ENCODE measurements around the gene OSER1.

OSER1 gene

GRCh38 chr20:44172572-44172950 lies 38.0 kb downstream of the OSER1 start:
- no peak for DNase-seq

DNA sequence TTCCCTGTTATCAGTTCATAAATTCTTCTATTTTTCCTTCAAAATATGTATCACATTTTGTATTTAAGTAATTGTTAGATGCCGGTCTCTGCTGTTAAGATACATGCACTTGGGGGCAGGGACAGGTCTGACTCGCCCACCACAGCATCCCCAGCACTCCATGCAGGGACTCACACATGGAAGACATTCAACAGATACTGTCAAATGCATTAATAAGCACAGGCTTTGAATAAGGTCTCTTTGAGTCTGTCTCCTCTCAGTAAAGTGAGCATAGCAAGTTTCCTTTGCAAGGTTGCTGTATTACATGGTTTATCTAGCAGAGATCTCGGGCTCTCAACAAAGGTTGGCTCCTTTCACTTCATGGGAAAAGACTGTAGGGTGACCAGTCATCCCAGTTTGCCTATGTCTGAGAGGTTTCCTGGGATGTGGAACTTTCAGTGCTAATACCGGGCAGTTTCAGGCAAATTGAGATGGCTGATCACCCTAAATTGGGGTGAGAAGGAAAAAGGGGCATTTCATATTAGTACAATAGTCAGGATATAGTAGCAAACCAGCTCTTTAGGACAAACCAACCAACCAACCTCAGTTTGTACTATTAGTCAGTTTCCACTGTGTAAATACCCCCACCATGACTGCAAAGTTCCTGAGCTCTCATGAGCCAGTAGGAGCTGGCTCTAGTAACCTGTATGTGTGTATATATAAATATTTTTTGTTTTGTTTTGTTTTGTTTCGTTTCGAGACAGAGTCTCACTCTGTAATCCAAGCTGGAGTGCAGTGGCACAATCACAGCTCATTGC lies 38.6 kb downstream of the OSER1 start:
- no peak for DNase-seq

DNA sequence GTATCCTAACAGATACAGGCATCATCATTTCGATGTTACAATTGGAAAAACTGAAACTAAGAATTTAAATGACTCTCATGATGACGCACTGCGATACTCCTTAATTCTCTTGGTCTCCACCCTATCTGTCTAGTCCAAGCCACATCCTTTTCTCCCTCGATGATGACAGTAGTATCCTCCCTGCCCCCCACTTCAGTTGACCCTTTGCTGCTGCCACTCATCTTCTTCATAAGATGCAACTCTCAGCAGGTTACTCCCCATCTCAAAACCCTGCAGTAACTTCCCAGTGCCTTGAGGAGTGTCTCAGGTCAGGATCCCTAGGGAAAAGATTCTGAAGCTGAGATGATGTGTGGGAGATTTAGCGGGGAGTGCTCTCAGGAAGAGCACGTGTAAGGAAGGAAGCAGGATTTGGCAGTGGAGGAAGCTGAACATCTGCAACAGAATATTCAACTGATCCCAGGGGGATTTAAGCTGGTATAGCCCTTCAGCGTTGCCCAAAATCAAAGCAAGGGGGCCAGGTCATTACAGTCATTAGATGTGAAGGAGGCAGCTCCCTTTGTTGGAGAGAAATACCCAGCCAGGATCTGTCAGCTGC lies 39.7 kb downstream of the OSER1 start:
- DNase-seq: no peak

DNA sequence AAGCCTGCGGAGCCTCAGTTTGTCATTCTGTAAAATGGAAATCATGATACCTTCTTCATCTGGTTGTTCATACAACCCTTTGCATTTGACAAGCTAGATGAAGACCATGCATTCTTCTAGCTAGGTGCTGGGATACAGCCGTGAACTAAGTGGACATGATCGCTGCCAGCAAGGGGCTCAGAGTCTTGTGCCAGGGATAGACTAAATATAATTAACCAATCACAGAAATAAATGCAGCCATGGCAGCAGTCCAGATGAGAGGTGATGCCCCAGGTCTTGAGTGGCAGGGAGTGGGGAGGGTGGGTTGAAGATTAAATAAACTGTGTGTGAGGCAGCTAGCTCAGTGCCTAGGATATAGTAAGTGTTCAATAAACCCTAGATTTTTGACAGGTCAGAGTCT lies 42.8 kb downstream of the OSER1 start:
- no peak for DNase-seq

DNA sequence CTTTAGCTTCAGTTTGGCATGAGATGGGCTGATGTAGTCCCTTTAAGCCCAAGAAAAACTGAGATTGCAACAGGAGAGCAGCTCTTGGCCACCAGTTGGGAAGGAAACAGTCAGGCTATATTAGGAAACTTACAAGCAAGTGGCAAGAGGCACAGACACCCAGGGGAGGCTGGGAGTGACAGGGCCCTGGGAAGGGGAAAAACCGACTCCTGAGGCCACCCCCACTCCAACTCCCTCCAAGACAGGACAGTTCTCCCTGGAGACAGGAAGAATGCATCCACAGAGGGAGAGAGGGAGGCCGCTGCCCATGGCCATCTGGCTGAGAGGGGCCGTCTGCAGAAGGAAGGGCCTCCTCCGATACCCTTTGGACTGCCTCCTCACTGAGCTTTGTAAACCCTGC lies 44.1 kb downstream of the OSER1 start:
- no peak for DNase-seq

- no peak for DNase-seq
These were observed 44.6 kb downstream of the OSER1 start for GRCh38 chr20:44166008-44166407.

DNA sequence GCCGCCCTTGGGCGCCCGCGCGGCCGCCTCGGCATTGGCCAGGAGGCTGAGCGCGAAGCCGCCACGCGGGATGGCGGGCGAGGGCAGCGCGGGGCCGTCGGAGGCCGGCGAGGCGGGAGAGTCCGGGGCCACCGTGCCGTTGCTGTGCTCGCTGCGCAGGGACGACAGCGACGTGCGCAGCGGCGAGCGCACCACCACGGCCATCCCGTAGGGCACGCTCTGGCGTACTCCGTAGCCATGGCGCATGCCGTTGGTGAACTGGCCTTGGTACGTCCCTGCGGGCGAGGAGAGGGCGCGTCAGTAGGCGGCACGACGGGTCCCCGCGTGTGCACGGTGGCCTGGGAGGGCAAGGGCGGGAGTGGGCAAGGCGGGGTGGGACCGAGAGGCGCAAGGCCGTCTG lies 50.4 kb downstream of the OSER1 start:
- DNase-seq: no peak

- no peak for DNase-seq
These were observed 50.9 kb downstream of the OSER1 start for GRCh38 chr20:44159711-44160110.

- DNase-seq: no peak
These were observed 51.4 kb downstream of the OSER1 start for GRCh38 chr20:44159125-44159524.

DNA sequence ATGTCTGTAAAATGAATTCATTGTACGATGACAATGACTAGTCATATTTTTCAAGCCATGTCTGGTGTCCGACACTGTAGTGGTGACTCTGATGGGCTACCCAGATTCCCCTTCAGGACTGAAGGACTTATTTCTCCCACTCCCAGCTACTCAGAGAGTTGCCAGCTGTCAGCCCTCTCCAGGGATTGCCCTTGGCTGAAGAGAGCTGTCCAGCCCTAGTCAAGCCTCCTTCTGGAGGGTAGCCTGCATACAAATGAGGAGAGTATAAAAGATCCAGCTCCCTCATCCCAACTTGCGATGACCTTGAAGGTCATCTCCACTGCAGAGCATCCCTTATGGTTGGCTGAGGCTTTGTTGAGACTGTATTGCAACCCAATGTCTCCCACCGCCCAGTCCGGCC lies 53.5 kb downstream of the OSER1 start:
- no peak for DNase-seq

GRCh38 chr20:44154521-44155001 lies 56.0 kb downstream of the OSER1 start:
- no peak for DNase-seq

GRCh38 chr20:44153636-44154043 lies 56.9 kb downstream of the OSER1 start:
- DNase-seq: no peak

- no peak for DNase-seq
These were observed 58.8 kb downstream of the OSER1 start for GRCh38 chr20:44151621-44152416.

- DNase-seq: no peak
These were observed 64.3 kb downstream of the OSER1 start for GRCh38 chr20:44146272-44146671.

Data from cortex of kidney (tissue), 1 donor.